Astrocyte (in vitro differentiated cells and primary cell): ENCODE measurements around the gene S1PR2. TPM values are rescaled to one million over a fixed set of nuclear protein-coding genes. Genes with fewer than 3 reads are reported as not detected.
"Not testable (repeated sequence)": the region's sequence is repeated elsewhere in the genome, so short reads cannot be mapped to it uniquely, and the experiment has no call there.

Source experiments
- DNase-seq: peaks from one replicate; pipeline ENCODE4 v3.0.0-alpha.2; 2010; ENCODE audit warnings: low read depth
- FAIRE-seq: peaks from 2 replicates; lab custom pipeline; 2011; peaks lifted over from hg19 to GRCh38; lab: Jason Lieb, UNC
- H2AFZ ChIP-seq: 2 replicates; pipeline ENCODE4 v1.6.0; 2012; ENCODE audit warnings: low read depth, low read length, inconsistent platforms
- H3K27ac ChIP-seq: 2 replicates; pipeline ENCODE4 v1.5.1; 2011; ENCODE audit warnings: low read depth, low read length, inconsistent platforms
- H3K27me3 ChIP-seq: 2 replicates; pipeline ENCODE4 v1.6.0; 2011; ENCODE audit warnings: low read length, inconsistent platforms; ENCODE audit not compliant: insufficient read depth
- H3K36me3 ChIP-seq: 2 replicates; pipeline ENCODE4 v1.5.1; 2011; ENCODE audit warnings: low read length, inconsistent platforms; ENCODE audit not compliant: insufficient read depth
- H3K4me1 ChIP-seq: 2 replicates; pipeline ENCODE4 v1.5.1; 2011; ENCODE audit warnings: low read length, inconsistent platforms; ENCODE audit not compliant: insufficient read depth
- H3K4me2 ChIP-seq: 2 replicates; pipeline ENCODE4 v1.6.0; 2012; ENCODE audit warnings: low read length, inconsistent platforms
- H3K4me3 ChIP-seq: 2 replicates; pipeline ENCODE4 v1.5.1; 2011; ENCODE audit warnings: low read depth, mild to moderate bottlenecking, low read length, inconsistent platforms; ENCODE audit not compliant: insufficient read depth
- H3K79me2 ChIP-seq: 2 replicates; pipeline ENCODE4 v1.6.0; 2012; ENCODE audit warnings: mild to moderate bottlenecking, low read length, inconsistent platforms; ENCODE audit not compliant: insufficient read depth
- H3K9ac ChIP-seq: 2 replicates; pipeline ENCODE4 v1.6.0; 2012; ENCODE audit warnings: mild to moderate bottlenecking, low read length, inconsistent platforms
- H3K9me3 ChIP-seq: 2 replicates; pipeline ENCODE4 v1.5.1; 2012; ENCODE audit warnings: low read depth, mild to moderate bottlenecking, low read length, inconsistent platforms; ENCODE audit not compliant: insufficient read depth
- H4K20me1 ChIP-seq: 2 replicates; pipeline ENCODE4 v1.6.0; 2012; ENCODE audit warnings: low read length, inconsistent platforms; ENCODE audit not compliant: insufficient read depth
- H3K27ac Mint-ChIP-seq: one replicate; pipeline ENCODE4 v1.8.0; 2021; ENCODE audit warnings: mild to moderate bottlenecking, mixed read lengths; ENCODE audit not compliant: unreplicated experiment
- H3K27me3 Mint-ChIP-seq: one replicate; pipeline ENCODE4 v1.8.0; 2021; ENCODE audit warnings: low read depth, mixed read lengths; ENCODE audit not compliant: unreplicated experiment
- H3K36me3 Mint-ChIP-seq: one replicate; pipeline ENCODE4 v1.8.0; 2021; ENCODE audit warnings: low read depth, mixed read lengths; ENCODE audit not compliant: unreplicated experiment
- H3K4me1 Mint-ChIP-seq: one replicate; pipeline ENCODE4 v1.8.0; 2021; ENCODE audit warnings: low read depth, mixed read lengths; ENCODE audit not compliant: unreplicated experiment
- H3K4me3 Mint-ChIP-seq: one replicate; pipeline ENCODE4 v1.8.0; 2021; ENCODE audit warnings: mild to moderate bottlenecking, moderate library complexity, mixed read lengths; ENCODE audit not compliant: unreplicated experiment
- H3K9me3 Mint-ChIP-seq: one replicate; pipeline ENCODE4 v1.8.0; 2021; ENCODE audit warnings: mild to moderate bottlenecking, mixed read lengths; ENCODE audit not compliant: unreplicated experiment
- EZH2 ChIP-seq: IDR thresholded peaks from 2 replicates; pipeline ENCODE4 v1.6.1; 2012; ENCODE audit warnings: mild to moderate bottlenecking, low read length, inconsistent platforms; ENCODE audit not compliant: insufficient read depth
- total RNA-seq: library from RNA; stranded (reverse); gene quantifications from 2 replicates; pipeline ENCODE4 v1.2.1, GENCODE V29; 2021
- TF ChIP-seq, protein P1 (sequence below): IDR thresholded peaks from 2 replicates; pipeline ENCODE4 v1.5.1; 2011; ENCODE audit warnings: low read depth, mild to moderate bottlenecking, inconsistent platforms, low read length, moderate library complexity; ENCODE audit not compliant: insufficient read depth

Gene S1PR2
- total RNA-seq, 1 donor from 2014 or later = 15.7 TPM

DNA sequence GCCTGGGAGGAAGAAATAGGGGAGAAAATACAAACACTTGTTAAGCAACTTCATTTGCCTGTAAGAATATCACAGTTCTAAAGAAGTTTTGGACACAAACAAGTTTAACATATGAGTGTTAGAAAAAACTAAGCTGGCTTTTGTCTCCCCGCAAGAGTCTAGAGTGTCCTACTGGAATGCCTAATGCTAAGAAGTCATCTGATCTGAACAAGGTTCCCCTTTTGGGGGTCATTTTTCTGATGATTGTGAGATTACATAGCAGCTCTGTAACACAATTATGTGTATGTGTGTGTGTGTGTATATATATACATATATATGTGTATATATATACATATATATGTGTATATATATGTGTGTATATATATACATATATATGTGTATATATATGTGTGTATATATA lies 49.1 kb downstream of the S1PR2 start:
- FAIRE-seq (no peak), DNase-seq (no peak)
- Histone ChIP-seq H3K4me2 (no peak overlapping the region), H3K9ac (no peak overlapping the region), H2AFZ (no peak overlapping the region), H3K9me3 (no peaks in the 10 kb centered on the region), H3K79me2 (peaks cover 57% of the 10 kb centered on the region), H3K4me1 (no peaks in the 10 kb centered on the region), H3K27ac (no peak overlapping the region), H3K27me3 (no peaks in the 10 kb centered on the region), H3K36me3 (peaks cover 23% of the 10 kb centered on the region), H4K20me1 (peaks cover 43% of the 10 kb centered on the region), H3K4me3 (no peak overlapping the region)
- Mint-ChIP-seq H3K27me3 (no peaks in the 10 kb centered on the region), H3K27ac (no peak overlapping the region), H3K9me3 (no peaks in the 10 kb centered on the region), H3K36me3 (peaks cover 2% of the 10 kb centered on the region), H3K4me1 (no peaks in the 10 kb centered on the region), H3K4me3 (no peak overlapping the region)
- TF ChIP-seq, protein P1, sequence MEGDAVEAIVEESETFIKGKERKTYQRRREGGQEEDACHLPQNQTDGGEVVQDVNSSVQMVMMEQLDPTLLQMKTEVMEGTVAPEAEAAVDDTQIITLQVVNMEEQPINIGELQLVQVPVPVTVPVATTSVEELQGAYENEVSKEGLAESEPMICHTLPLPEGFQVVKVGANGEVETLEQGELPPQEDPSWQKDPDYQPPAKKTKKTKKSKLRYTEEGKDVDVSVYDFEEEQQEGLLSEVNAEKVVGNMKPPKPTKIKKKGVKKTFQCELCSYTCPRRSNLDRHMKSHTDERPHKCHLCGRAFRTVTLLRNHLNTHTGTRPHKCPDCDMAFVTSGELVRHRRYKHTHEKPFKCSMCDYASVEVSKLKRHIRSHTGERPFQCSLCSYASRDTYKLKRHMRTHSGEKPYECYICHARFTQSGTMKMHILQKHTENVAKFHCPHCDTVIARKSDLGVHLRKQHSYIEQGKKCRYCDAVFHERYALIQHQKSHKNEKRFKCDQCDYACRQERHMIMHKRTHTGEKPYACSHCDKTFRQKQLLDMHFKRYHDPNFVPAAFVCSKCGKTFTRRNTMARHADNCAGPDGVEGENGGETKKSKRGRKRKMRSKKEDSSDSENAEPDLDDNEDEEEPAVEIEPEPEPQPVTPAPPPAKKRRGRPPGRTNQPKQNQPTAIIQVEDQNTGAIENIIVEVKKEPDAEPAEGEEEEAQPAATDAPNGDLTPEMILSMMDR = no peak
- TF ChIP-seq EZH2 = no peak

DNA sequence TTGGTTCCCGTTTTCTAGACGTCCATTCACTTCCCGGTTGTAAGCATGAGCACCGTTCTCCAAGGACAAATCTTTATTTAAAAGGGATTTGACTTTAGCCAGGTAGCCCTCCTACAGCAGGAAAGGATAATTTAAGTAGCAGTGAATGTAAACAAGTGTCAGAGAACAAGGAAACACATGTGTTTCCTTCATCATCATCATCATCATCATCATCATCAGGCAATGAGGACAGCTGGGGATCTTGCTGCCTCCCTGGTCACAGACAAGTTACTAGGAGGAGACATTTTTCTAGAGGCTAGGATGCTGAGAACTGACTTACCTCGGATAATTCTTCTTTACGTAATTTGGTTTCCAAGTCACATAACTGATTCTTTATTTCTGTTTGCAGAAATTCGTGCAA lies 50.7 kb downstream of the S1PR2 start:
- H3K4me1 Mint-ChIP-seq = no peaks in the 10 kb centered on the region
- Histone ChIP-seq H3K27me3 (no peaks in the 10 kb centered on the region), H3K9me3 (no peaks in the 10 kb centered on the region), H3K36me3 (peaks cover 25% of the 10 kb centered on the region), H2AFZ (no peak overlapping the region), H3K9ac (no peak overlapping the region), H3K4me1 (no peaks in the 10 kb centered on the region), H3K4me3 (no peak overlapping the region), H4K20me1 (peaks cover 32% of the 10 kb centered on the region), H3K27ac (no peak overlapping the region), H3K79me2 (peaks cover 41% of the 10 kb centered on the region), H3K4me2 (no peak overlapping the region)
- DNase-seq (no peak), FAIRE-seq (no peak)
- TF ChIP-seq, protein P1 = no peak
- no peak for TF ChIP-seq EZH2
- H3K36me3 Mint-ChIP-seq = peaks cover 3% of the 10 kb centered on the region
- H3K9me3 Mint-ChIP-seq = no peaks in the 10 kb centered on the region
- H3K27me3 Mint-ChIP-seq = no peaks in the 10 kb centered on the region
- no peak overlapping the region for H3K4me3 Mint-ChIP-seq
- no peak overlapping the region for H3K27ac Mint-ChIP-seq

- H3K4me2 ChIP-seq, H2AFZ ChIP-seq, H3K4me3 Mint-ChIP-seq, H3K9me3 ChIP-seq, H3K27me3 ChIP-seq, H3K27me3 Mint-ChIP-seq, H3K4me1 Mint-ChIP-seq, H3K4me3 ChIP-seq, H3K36me3 Mint-ChIP-seq, H3K9me3 Mint-ChIP-seq, H3K27ac Mint-ChIP-seq, H3K9ac ChIP-seq, H3K27ac ChIP-seq, DNase-seq, FAIRE-seq, H3K4me1 ChIP-seq: not testable (repeated sequence)
- Histone ChIP-seq H3K36me3 (peaks cover 29% of the 10 kb centered on the region), H4K20me1 (peaks cover 33% of the 10 kb centered on the region), H3K79me2 (peaks cover 39% of the 10 kb centered on the region)
Observed at GRCh38 chr19:10180024-10180423, 51.1 kb downstream of the S1PR2 start.
